Upper lobe of right lung (tissue), 1 donor: ENCODE measurements around the gene YAP1. TPM values are rescaled to one million over a fixed set of nuclear protein-coding genes. Genes with fewer than 3 reads are reported as not detected.

Experiments
- ATAC-seq: fragments of 200-7000 bp; cut with Tn5 transposase; one replicate; pipeline ENCODE4 v1.9.1; 2020; ENCODE audit warnings: mild to moderate bottlenecking, moderate library complexity
- DNase-seq: peaks from one replicate; pipeline ENCODE4 v3.0.0-alpha.2; 2020
- H3K27ac ChIP-seq: fragments of 200-600 bp; one replicate; pipeline ENCODE4 v1.8.0; 2022
- H3K27me3 ChIP-seq: fragments of 200-600 bp; one replicate; pipeline ENCODE4 v1.8.0; 2022; ENCODE audit warnings: mild to moderate bottlenecking
- H3K36me3 ChIP-seq: fragments of 200-600 bp; one replicate; pipeline ENCODE4 v1.8.0; 2022
- H3K4me1 ChIP-seq: fragments of 200-600 bp; one replicate; pipeline ENCODE4 v1.8.0; 2022
- H3K4me3 ChIP-seq: fragments of 200-600 bp; one replicate; pipeline ENCODE4 v1.8.0; 2022; ENCODE audit warnings: mild to moderate bottlenecking
- H3K9me3 ChIP-seq: fragments of 200-600 bp; one replicate; pipeline ENCODE4 v1.8.0; 2022
- CTCF ChIP-seq: fragments of 200-600 bp; IDR thresholded peaks from one replicate; pipeline ENCODE4 v1.8.0; 2022; ENCODE audit warnings: antibody characterized with exemption
- intact Hi-C: fragments of 100-400 bp; cut with DNase I; formaldehyde crosslinking; loops from one replicate; pipeline ENCODE4 v1.11.0; 2022
- total RNA-seq: library from RNA; stranded (reverse); fragmentation: NEBNext Ultra II Directional; extraction: Animal tissue kit (Norgen Biotek cat#: 25700); gene quantifications from one replicate; pipeline ENCODE4 v1.2.1, GENCODE V29; 2021
- donor health status: DM: no; HTN: yes; CAD: no; lungs with severe emphysema.

Gene YAP1
- total RNA-seq, 1 donor from 2014 or later, result 127 TPM

- Histone ChIP-seq H3K36me3 (no peaks in the 10 kb centered on the region), H3K9me3 (no peaks in the 10 kb centered on the region), H3K27me3 (no peaks in the 10 kb centered on the region), H3K4me3 (no peak overlapping the region), H3K27ac (no peak overlapping the region), H3K4me1 (no peaks in the 10 kb centered on the region)
- intact Hi-C loops, result no loop called here
- no peak for TF ChIP-seq CTCF
- ATAC-seq, result no peak
- DNase-seq, result no peak
These were observed 13.1 kb upstream of the YAP1 start for GRCh38 chr11:102097186-102097585.

GRCh38 chr11:102099755-102100154 is 10.5 kb upstream of the YAP1 start:
- intact Hi-C loops, result no loop called here
- H3K36me3 ChIP-seq, result no peaks in the 10 kb centered on the region

GRCh38 chr11:102108734-102109440 is 1.4 kb upstream of the YAP1 start:
- Histone ChIP-seq H3K27ac (peak overlapping the region; percentile 88), H3K9me3 (no peaks in the 10 kb centered on the region), H3K4me1 (peaks cover 6% of the 10 kb centered on the region), H3K36me3 (no peaks in the 10 kb centered on the region), H3K4me3 (peak overlapping the region; percentile 80), H3K27me3 (peaks cover 4% of the 10 kb centered on the region)
- no peak for TF ChIP-seq CTCF
- ATAC-seq (no peak), DNase-seq (no peak)
- intact Hi-C loops, result no loop called here

More at GRCh38 chr11:102099755-102100154, 10.5 kb upstream of the YAP1 start:
- no peak overlapping the region for H3K27ac ChIP-seq
- H3K4me1 ChIP-seq, result no peaks in the 10 kb centered on the region
- TF ChIP-seq CTCF, result no peak
- DNase-seq, result no peak
- no peak for ATAC-seq
- H3K27me3 ChIP-seq, result no peaks in the 10 kb centered on the region
- H3K9me3 ChIP-seq, result no peaks in the 10 kb centered on the region
- no peak overlapping the region for H3K4me3 ChIP-seq

GRCh38 chr11:102110761-102111010 is 439 bp downstream of the YAP1 start:
- no peak for TF ChIP-seq CTCF
- DNase-seq (no peak), ATAC-seq (peak; percentile 6)
- Histone ChIP-seq H3K27ac (peak overlapping the region; percentile 88), H3K27me3 (peaks cover 4% of the 10 kb centered on the region), H3K4me3 (peak overlapping the region; percentile 80), H3K36me3 (peaks cover 10% of the 10 kb centered on the region), H3K9me3 (no peaks in the 10 kb centered on the region), H3K4me1 (peaks cover 13% of the 10 kb centered on the region)
- intact Hi-C loops, result no loop called here

- TF ChIP-seq CTCF, result peak; percentile 7
- peak; percentile 92 for DNase-seq
- intact Hi-C loops, result no loop called here
These were observed 952 bp downstream of the YAP1 start for GRCh38 chr11:102111011-102111786.

More at GRCh38 chr11:102111011-102111786, 952 bp downstream of the YAP1 start:
- Histone ChIP-seq H3K4me3 (peak overlapping the region; percentile 80), H3K4me1 (peaks cover 18% of the 10 kb centered on the region), H3K36me3 (peaks cover 10% of the 10 kb centered on the region), H3K9me3 (no peaks in the 10 kb centered on the region), H3K27ac (peak overlapping the region; percentile 88), H3K27me3 (peaks cover 4% of the 10 kb centered on the region)
- ATAC-seq, result peak; percentile 76
